ENCODE measurements around the gene ZNHIT2.

ZNHIT2 gene

DNA sequence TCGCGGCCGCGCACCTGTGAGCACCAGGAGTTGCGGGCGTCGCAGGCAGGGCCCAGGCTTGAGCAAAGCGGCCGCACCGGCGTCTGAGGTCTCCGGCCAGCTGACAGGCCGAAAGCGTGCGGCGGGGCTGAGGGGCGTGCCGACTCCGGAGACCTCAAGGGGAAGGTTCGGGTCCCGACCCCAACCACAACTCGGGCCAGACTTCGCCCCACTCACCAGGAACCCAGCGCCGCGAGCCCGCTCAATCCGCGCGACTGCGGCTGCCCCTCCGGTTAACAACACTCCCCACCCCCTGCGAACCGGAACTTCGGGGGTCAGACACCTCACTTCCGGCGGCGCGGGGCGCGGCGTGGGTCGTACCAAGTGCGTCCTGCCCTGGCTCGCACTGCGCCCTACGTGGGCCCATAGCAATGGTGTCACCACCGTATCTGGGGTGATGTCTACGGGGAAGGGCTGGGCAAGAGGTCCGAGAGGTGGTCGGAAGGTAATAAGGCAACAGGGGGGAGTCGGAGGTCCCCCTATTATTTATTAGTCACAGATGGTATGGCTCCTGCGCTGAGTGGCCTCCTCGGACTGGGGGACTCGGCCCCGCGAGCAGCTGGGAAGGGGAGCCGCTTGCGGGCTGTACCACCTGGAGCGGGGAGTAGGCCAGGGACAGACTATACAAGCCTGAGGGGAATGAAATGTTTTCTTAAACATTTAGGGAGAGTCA, 16.9 kb upstream of the ZNHIT2 start, which contains the start of gene SYVN1:
TSS of gene SYVN1 (minus strand) at position 280 of the 712 bp plus-strand sequence. CDS start 918 bp downstream, outside the sequence.
- DNase-seq (ENCODE audit: low spot score): peak; percentile 87

DNA sequence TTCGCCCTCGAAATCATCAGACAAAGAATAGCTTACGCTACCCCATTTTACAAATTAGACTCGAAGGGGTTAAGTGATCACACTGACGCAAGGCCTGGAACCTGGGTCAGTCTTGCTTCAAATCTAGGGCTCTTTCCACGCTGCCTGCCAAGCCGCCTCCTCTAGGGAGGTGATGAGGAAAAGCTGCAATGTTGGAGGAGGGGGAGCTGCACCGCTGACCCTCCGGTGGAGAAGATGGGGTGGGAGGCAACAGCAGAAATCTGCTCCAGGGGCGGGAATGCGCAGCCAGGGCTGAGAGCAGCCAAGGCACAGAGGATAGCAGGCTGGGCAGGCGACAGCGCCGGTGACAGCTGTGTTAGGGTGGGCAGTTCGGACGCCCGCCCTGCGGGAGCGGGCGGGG, 16.2 kb upstream of the ZNHIT2 start:
- no peak for DNase-seq (ENCODE audit: low spot score)

DNA sequence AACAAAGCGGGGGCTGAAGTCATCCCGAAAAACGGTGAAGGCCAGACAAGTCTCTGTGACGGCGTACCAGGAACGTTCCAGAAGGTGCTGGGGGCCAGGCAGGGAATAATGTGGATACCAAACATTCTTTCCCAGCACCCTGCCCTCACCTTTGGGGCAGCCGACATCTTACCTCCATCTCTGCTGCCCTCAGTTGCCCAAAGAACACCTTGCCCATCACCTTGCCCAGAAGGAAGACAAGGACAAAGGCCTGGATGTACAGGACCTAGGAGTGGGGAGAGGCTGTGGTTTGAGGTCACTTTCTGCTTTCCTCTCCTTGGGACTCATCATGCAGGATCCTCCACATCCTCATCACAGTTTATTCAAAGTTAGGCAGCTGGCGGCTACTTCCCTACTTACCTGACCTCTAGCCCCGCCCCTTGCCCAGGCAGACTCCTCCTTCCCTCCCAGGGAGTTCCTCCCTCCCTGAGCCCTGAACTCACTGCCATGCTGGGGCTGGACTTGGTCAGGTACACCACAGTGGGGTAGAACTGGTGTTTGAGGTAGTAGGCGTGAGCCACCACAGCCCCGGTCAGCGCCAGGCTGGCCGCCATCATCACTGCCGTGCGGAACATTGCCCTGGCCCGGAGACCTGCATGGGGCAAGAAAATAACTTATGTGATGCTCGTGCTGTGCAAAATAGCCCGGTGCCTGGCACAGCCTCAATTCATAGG, 15.6 kb upstream of the ZNHIT2 start:
- no peak for DNase-seq (ENCODE audit: low spot score)

DNA sequence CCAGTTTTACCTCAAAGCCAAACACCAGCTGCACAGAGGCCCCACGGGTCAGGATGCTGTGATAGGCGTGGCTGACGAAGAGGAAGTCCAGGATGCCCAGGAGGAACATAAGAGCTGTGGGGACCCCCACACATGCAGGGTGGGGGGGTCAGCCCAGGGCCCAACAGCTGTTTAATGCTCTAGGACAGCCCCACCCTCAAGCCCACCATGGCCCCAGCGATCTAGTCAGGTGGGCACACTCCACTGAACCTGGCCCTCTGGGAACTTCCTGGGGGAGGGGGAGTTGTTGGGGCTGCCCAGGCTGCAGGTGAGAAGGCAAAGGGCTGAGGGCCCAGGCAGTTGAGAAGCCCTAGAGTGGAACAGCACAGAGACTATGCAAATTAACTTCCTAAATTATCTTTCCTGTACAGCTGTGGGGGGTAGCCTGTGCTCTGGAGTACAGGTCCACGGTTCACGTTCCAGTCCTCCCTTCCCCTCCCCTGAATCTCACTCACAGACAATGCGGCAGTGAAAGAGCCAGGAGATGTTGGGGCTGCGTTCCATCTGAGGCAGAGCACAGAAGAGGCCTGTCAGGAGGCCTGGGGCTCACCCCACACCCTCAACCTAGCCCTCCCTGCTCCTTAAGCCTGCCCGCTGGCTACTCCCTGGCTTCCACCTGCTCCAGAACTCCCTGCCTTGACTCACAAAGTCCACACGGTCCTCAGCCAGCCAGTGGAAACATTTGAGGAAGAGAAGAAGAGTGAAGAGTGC, 14.9 kb upstream of the ZNHIT2 start:
- DNase-seq (ENCODE audit: low spot score): no peak

DNA sequence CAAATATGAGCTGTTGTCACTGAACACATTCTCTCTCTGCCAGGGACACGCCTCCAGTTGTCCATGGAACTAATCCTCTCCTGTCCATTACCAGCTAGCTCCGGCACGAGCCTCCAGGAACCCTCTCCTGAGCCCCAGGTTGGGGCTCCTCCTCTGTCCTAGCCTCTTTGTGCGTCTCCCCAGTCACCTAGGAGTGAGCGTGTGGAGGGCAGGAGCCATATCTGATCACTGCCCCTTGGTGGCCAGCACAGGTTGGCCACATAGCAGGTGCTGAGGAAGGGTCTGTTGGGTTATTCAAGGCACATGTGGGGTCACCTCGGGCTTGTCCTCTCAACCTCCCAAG, 14.4 kb upstream of the ZNHIT2 start:
- no peak for DNase-seq (ENCODE audit: low spot score)

DNA sequence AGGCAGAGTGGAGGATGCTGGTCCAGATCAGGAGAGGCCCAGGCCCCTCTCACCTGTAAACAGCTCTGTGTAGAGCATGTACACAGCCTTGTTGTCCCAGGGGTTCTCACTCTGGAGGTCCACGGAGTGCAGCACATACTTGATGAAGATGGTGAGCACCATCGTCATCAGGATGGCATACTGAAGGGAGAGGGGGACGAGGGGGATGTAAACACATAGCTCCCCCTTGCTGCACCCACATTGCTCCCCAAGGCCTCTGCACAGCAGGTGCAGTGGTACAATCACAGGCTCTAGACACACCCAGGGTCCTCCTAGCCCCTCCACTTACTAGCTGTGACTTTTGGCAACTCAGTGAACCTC, 13.9 kb upstream of the ZNHIT2 start:
- no peak for DNase-seq (ENCODE audit: low spot score)

DNA sequence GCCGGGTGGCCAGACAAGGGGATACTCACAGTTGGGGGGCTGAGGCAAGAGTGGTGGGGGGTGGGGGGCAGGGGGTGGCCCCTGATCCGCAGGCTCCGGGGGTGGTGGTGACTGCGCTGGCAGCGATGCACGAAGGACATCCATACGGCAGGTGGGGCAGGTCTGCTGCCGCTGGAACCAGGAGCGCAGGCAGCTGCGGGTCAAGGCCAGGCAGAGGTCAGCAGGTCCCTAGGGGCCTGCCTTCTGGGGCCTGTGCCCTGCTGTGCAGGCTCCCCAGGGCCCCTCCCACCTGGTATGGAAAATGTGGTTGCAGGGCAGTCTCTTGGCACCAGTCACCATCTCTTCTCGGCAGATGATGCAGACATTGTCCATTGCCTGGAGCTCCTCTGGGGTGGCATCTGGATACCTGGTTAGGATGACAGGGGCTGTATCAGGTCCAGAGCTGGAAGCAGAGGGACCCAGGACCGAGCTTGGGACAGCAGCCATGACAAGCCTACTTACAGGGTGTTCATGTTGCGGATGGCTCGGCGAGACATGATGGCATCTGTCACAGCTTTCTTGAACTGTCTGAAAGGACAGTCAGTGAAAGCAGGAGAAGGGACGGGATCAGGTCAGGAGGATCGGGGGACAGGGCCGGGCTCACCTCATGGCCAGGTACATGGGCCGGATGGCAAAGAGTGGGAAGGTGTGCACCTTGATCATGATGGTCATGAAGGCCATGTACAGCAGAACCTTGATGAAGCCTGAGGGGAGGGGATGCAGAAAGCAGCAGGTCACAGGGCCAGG, 13.3 kb upstream of the ZNHIT2 start:
- no peak for DNase-seq (ENCODE audit: low spot score)

DNA sequence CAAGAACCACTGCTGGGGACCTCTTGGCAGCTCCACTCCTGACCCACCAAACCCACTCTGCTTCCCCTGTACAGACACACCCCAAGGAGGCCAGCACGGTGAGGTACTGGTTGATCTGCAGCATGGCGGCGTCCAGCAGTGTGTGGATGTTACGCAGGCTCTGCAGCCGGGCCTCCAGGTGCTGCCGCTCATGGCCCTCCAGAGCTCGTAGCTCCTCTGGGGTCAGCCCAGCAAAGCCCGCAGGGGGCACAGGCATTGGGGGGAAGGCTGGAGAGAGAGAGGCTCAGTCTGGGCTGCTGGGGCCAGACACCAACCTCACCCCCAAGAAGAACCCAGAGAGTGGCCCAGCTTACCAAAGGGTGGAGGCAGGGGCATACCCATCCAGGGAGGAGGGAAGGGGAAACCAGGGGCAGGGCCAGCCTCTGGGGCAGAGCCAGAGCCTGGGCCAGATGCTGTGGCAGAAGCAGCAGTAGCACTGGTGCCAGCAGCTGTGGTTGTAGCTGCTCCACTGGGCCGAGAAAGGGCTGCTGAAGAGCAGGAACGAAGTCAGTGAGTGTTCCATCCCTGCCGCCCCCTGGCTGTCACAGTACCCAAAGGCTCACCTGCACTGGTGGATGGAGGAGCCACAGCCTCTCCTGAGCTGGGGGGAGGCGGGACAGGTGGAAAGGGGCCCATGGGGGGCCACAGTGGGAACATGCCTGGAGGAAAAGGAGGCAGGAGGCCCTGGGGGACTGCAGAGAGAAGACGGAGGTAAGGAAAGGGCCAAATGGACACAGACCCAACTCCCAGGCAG, 12.3 kb upstream of the ZNHIT2 start:
- DNase-seq (ENCODE audit: low spot score): no peak

DNA sequence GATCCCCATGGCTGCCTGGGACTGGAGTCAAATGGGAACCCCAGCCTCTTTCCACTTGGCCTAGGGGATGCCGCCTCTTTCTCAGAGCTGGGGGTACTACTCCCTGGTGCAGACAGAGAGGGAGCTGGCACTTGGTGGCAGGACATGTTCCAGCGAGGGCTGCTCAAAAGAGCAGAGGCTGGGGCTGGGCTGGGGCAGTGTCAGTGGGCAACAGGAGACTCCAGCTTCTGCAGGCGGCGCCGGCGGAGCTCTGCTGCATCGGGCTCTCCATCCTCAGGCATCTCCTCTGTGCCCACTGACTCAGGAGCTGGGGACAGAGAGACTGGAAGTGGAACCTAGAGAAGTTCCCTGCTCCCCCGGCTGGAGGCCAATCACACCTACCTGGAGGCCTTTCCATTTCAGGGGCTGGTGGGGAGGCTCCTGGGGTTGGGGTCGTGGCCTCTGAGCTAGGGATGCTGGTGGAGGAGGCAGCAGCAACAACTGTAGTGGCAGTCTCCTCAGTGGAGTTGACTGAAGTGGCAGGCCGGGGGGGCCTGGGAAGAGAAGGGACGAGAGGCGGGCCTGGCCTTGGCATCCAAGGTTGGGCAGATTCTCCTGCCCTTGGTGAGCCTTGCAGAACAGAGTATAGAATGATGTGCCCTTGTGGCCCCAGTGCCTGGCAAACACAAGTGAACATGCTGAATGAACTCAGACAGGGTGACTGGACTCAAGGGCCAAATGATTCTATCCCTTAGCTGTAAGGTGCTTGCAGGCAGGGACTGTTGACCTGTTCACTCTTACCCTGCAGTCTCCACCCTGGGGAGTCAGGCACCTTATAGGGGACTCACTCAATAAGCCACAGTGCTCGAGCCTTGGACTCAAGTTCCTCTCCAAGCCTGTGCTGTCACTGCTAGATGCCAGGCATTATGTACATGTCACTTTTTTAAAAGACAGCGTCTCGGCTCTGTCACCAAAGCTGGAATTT, 11.0 kb upstream of the ZNHIT2 start:
- DNase-seq (ENCODE audit: low spot score): no peak

DNA sequence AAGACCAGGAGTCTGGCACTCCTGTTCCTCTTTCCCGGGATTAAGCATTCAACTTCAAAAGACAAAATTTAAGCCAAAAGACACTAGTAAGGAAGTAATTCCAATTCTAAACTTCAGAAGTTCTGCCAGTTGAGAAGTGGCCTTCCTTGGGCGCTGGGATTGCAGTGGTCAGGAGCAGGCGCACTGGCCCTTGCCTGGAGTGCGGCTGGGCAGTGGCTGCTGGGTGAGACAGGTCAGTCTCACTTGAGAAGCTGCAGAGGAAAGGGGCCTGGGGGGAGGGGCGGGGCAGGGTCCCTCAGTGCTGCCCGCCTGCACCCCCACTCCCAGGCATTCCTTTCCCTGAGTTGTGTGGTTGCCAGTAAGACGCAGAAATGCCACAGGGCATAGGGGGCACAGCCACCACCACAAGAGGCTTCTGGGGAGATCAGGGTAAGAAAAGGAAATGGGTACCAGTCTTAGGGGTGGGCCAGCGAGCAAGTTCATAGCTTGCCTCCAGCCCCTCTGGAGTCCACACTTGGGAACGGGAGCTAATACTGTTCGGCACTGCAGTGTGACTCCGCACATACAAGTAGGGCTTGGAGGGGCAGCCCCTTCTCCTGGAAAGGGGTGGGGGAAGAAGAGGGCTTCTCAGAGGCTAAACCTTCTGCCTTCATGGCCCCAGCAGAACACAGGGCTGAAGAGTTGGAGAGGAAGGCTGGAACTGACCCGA, 10.1 kb upstream of the ZNHIT2 start:
- DNase-seq (ENCODE audit: low spot score): no peak

DNA sequence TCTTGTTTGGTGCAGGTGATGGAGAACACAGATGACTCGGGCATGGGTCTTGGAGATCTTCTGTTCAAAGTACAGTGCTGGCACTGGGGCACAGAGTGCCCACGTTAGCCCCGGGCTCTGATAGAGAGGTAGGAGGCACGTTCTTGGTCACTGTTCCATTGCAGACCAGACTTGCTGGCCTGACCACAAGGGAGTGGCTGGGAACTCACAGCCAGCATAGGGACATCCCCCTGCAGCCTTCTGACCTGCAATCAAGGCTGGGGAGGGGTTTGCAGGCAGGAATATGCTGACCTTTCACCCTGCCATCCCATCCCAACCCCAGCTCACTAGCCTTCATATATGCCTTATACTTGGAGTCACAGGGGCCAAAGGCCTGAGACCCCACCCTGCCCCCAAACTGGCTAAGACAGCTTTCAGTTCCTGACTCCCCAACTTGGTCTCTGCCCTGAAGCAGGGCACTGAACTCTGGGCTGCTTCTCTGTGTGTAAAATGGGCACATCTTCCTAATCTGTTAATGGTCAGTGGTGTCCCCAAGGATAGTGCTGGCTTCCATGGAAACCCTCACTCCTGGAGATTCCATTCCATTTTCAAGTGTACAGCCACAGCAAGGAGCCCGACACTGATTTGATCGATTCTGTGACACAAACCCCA, 9.2 kb upstream of the ZNHIT2 start:
- DNase-seq (ENCODE audit: low spot score): no peak

DNA sequence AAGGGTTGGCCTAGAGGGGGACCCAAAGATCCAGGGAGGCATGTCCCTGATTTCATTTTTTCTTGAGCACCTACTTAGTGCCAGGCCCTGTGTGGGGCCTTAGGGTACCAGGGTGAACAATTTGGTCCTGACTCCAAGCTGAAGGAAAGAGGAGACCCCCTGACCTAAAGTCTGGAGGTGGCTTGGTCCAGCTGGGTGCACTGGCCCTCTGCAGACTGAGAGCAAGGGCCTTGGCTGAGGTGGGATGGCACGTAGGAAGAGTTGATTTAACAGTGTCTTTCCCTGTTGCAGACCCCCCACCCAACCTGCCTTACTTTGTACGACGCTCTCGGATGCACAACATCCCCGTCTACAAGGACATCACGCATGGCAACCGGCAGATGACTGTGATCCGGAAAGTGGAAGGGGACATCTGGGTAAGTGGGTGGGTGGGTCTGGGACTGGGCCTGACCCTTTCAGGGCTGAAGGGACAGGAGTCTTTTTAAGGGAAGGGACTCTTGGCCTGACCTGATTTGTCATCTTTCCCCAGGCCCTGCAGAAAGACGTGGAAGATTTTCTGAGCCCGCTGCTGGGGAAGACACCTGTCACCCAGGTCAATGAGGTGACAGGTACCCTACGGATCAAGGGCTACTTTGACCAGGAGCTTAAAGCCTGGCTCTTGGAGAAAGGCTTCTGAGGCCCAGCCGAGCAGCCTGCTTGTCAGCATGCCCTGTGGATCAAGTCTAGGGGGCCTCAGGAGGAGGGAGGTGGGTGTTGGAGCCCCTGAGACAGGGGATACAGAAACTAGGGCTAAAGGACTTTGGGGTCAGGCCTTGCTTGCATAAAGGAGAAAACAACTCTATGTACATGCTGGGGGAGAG, 7.9 kb upstream of the ZNHIT2 start:
- no peak for DNase-seq (ENCODE audit: low spot score)

DNA sequence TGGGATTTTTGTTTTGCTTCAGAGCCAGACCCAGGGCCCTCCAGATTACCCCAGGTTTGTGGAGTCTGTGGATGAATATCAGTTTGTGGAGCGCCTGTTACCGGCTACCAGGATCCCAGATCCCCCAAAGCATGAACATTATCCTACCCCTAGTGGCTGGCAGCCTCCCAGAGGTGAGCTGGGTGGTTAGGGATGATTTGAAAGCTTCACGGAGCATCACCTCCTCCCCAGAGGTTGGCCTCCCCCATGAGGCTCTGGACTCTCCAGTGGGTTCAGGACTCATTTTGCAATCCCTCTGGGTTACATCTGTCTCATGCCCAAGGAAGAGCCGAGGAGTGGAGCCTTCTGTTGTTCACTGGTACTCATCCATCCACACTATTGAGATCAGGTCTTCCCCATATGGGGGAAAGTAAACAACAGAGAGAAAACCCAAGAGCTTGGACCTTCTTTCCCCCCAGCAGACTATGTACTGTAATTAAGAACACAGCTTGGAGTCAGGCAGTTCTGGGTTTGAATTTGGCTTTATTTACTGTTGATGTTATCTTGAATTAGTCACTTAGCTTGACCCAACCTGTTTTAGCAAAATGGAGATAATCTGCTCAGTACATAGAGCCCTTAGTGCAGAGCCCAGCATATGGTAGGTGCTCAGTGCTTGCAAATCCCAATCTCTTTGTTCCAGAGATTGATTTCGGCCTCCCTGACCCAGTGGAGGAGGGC, 7.1 kb upstream of the ZNHIT2 start:
- no peak for DNase-seq (ENCODE audit: low spot score)

DNA sequence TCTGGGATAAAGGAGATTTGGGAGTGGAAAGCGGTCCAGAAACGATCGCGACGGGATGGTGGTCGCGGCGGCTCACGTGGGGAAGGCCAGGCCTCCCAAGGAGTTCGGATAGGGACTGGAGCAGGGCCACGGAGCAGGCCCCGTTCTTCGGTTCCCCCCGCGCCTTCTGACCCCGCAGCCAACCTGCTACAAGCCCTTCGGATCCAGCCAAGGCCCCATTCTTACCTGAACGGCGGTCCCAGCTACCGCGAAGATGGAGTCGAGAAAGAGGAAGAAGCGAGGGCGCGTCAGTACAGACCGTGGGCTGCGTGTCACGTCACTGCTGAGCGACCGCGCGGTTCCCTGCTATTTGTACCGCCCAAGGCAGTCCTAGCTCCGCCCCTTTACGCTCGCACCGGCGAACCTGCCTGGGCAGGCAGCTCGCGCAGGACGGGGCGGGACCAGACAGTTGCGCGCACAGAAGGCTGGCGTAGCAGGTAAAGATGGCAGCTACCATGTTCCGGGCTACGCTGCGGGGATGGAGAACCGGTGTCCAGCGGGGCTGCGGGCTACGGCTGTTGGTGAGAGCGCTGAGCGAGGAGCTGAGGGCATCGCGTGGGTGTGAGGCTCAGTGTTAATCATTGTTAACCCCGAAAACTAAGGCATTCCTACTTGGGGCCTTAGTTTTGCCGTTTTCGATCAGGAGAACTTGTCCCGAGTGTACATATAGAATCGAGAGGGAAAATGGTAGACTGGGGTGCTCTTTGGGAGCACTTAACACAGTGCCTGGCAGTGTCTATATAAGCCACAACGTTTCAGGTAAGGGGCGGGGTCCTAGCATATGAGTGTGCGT, 4.6 kb upstream of the ZNHIT2 start, which contains the start of the genes FAU and MRPL49:
TSS of gene FAU (minus strand) at position 270 of the 832 bp plus-strand sequence. CDS start 321 bp downstream, outside the sequence.
TSS of gene MRPL49 (plus strand) at position 457 of the 832 bp plus-strand sequence. CDS start at position 483, 26 bp downstream.
- DNase-seq (ENCODE audit: low spot score): peak; percentile 97

DNA sequence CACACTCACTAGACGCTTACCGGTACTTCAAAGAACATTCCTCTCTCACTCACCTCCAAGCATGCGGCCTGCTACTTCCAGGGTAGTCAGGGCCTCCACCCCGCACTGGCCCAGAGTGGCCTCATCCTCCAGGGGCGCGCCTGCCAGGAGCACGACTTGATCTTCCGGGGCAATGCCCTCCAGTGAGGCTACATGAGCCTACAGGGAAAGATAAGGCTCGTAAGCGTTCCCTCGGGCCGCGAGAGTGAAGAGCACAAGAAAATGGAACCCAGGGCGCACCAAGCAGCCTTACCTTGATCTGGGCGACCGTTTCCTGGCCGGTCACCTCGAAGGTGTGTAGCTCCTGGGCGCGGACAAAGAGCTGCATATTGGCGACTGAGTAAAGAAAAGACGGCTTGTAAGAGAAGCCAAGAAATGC, 4.0 kb upstream of the ZNHIT2 start:
- peak; percentile 63 for DNase-seq (ENCODE audit: low spot score)

DNA sequence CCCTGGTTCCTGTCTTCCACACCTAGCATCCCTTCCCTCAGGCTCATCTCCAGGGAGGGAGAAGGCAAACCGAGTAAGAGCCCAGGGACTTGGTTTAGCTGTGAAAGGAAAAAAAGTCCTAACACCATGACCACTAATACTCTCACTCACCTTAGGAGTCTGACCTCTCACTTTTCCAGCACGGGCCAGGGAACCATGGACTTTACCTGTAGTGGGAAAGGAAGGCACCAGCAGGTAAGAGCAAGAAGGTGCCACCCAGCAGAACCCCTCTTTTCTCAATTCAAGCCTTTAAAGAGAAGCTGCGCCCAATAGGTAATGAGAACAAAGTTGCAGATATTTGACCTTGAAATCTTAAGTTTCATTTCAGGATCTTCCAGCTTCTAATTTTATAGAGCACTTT, 3.3 kb upstream of the ZNHIT2 start:
- no peak for DNase-seq (ENCODE audit: low spot score)

Measured in RKO (cell line).